Rectal smooth muscle tissue (tissue), 1 donor: ENCODE measurements around the gene KCNQ5.

Experiments
- H3K27ac ChIP-seq: one replicate; pipeline ENCODE4 v1.7.0; 2013; ENCODE audit warnings: low read depth, low read length, inconsistent platforms
- H3K27me3 ChIP-seq: one replicate; pipeline ENCODE4 v1.7.0; 2013; ENCODE audit warnings: low read length; ENCODE audit not compliant: control insufficient read depth, insufficient read depth
- H3K36me3 ChIP-seq: one replicate; pipeline ENCODE4 v1.7.0; 2013; ENCODE audit warnings: low read length; ENCODE audit not compliant: control insufficient read depth, insufficient read depth
- H3K4me1 ChIP-seq: one replicate; pipeline ENCODE4 v1.7.0; 2013; ENCODE audit warnings: low read length; ENCODE audit not compliant: control insufficient read depth, insufficient read depth
- H3K4me3 ChIP-seq: one replicate; pipeline ENCODE4 v1.7.0; 2013; ENCODE audit warnings: low read length
- H3K9ac ChIP-seq: one replicate; pipeline ENCODE4 v1.7.0; 2013; ENCODE audit warnings: low read length

The KCNQ5 gene

GRCh38 chr6:72925136-72925535 is 303.3 kb downstream of the KCNQ5 start:
- no peaks in the 10 kb centered on the region for H3K36me3 ChIP-seq
- no peaks in the 10 kb centered on the region for H3K4me1 ChIP-seq
- no peak overlapping the region for H3K4me3 ChIP-seq
- no peaks in the 10 kb centered on the region for H3K27me3 ChIP-seq
- no peak overlapping the region for H3K9ac ChIP-seq
- no peak overlapping the region for H3K27ac ChIP-seq

GRCh38 chr6:72930556-72931132 is 308.8 kb downstream of the KCNQ5 start:
- Histone ChIP-seq H3K36me3 (no peaks in the 10 kb centered on the region), H3K4me1 (no peaks in the 10 kb centered on the region), H3K9ac (no peak overlapping the region), H3K4me3 (no peak overlapping the region), H3K27ac (no peak overlapping the region), H3K27me3 (no peaks in the 10 kb centered on the region)

- Histone ChIP-seq H3K27me3 (no peaks in the 10 kb centered on the region), H3K4me1 (no peaks in the 10 kb centered on the region), H3K4me3 (no peak overlapping the region), H3K36me3 (no peaks in the 10 kb centered on the region), H3K9ac (no peak overlapping the region), H3K27ac (no peak overlapping the region)
These were observed 309.5 kb downstream of the KCNQ5 start for GRCh38 chr6:72931325-72931887.

- no peak overlapping the region for H3K4me3 ChIP-seq
These were observed 311.4 kb downstream of the KCNQ5 start for GRCh38 chr6:72933233-72933632.

GRCh38 chr6:72936766-72937559 is 315.1 kb downstream of the KCNQ5 start:
- Histone ChIP-seq H3K4me3 (no peak overlapping the region), H3K27ac (no peak overlapping the region), H3K27me3 (no peaks in the 10 kb centered on the region), H3K36me3 (no peaks in the 10 kb centered on the region), H3K9ac (no peak overlapping the region), H3K4me1 (no peaks in the 10 kb centered on the region)

More at GRCh38 chr6:72933233-72933632, 311.4 kb downstream of the KCNQ5 start:
- Histone ChIP-seq H3K27me3 (no peaks in the 10 kb centered on the region), H3K36me3 (no peaks in the 10 kb centered on the region), H3K4me1 (no peaks in the 10 kb centered on the region), H3K9ac (no peak overlapping the region), H3K27ac (no peak overlapping the region)

- no peaks in the 10 kb centered on the region for H3K36me3 ChIP-seq
These were observed 316.2 kb downstream of the KCNQ5 start for GRCh38 chr6:72938104-72938503.

GRCh38 chr6:72939004-72939403 is 317.1 kb downstream of the KCNQ5 start:
- Histone ChIP-seq H3K27me3 (no peaks in the 10 kb centered on the region), H3K27ac (no peak overlapping the region), H3K4me3 (no peak overlapping the region), H3K36me3 (no peaks in the 10 kb centered on the region), H3K9ac (no peak overlapping the region), H3K4me1 (no peaks in the 10 kb centered on the region)

More at GRCh38 chr6:72938104-72938503, 316.2 kb downstream of the KCNQ5 start:
- Histone ChIP-seq H3K27me3 (no peaks in the 10 kb centered on the region), H3K4me3 (no peak overlapping the region), H3K9ac (no peak overlapping the region), H3K27ac (no peak overlapping the region), H3K4me1 (no peaks in the 10 kb centered on the region)

GRCh38 chr6:72940265-72940664 is 318.4 kb downstream of the KCNQ5 start:
- no peak overlapping the region for H3K9ac ChIP-seq
- H3K27me3 ChIP-seq, result no peaks in the 10 kb centered on the region
- no peaks in the 10 kb centered on the region for H3K36me3 ChIP-seq
- no peaks in the 10 kb centered on the region for H3K4me1 ChIP-seq
- H3K4me3 ChIP-seq, result no peak overlapping the region
- no peak overlapping the region for H3K27ac ChIP-seq

- no peaks in the 10 kb centered on the region for H3K4me1 ChIP-seq
- H3K9ac ChIP-seq, result no peak overlapping the region
- no peak overlapping the region for H3K4me3 ChIP-seq
- no peak overlapping the region for H3K27ac ChIP-seq
- H3K36me3 ChIP-seq, result no peaks in the 10 kb centered on the region
- no peaks in the 10 kb centered on the region for H3K27me3 ChIP-seq
These were observed 319.4 kb downstream of the KCNQ5 start for GRCh38 chr6:72941263-72941662.

- no peak overlapping the region for H3K27ac ChIP-seq
- no peak overlapping the region for H3K9ac ChIP-seq
- no peak overlapping the region for H3K4me3 ChIP-seq
- H3K4me1 ChIP-seq, result no peaks in the 10 kb centered on the region
- H3K36me3 ChIP-seq, result no peaks in the 10 kb centered on the region
- no peaks in the 10 kb centered on the region for H3K27me3 ChIP-seq
These were observed 319.9 kb downstream of the KCNQ5 start for GRCh38 chr6:72941751-72942150.

- no peak overlapping the region for H3K4me3 ChIP-seq
- H3K4me1 ChIP-seq, result no peaks in the 10 kb centered on the region
- H3K27ac ChIP-seq, result no peak overlapping the region
- no peaks in the 10 kb centered on the region for H3K36me3 ChIP-seq
- no peaks in the 10 kb centered on the region for H3K27me3 ChIP-seq
- no peak overlapping the region for H3K9ac ChIP-seq
These were observed 321.8 kb downstream of the KCNQ5 start for GRCh38 chr6:72943699-72944098.

- Histone ChIP-seq H3K27me3 (no peaks in the 10 kb centered on the region), H3K9ac (no peak overlapping the region), H3K36me3 (no peaks in the 10 kb centered on the region), H3K27ac (no peak overlapping the region), H3K4me1 (no peaks in the 10 kb centered on the region), H3K4me3 (no peak overlapping the region)
These were observed 322.8 kb downstream of the KCNQ5 start for GRCh38 chr6:72944660-72945059.
